ENCODE data around the gene BCAP31. TPM values are rescaled to one million over a fixed set of nuclear protein-coding genes. Genes with fewer than 3 reads are reported as not detected.

BCAP31 gene
- total RNA-seq (100 to 1,000 TPM; 149 to 153 TPM), polyA plus RNA-seq (ENCODE audit: insufficient read depth, low read depth, low replicate concordance) (222 TPM)
- long read RNA-seq, donor 1, transcript BCAP31-201 (8 exons, 1,643 nt): major isoform, 102 of 142 reads
- long read RNA-seq, donor 1, partial matches to known transcripts: 25 of 142 reads
- long read RNA-seq, donor 1, other reads (novel, unspliced or antisense): 11 of 142 reads
- long read RNA-seq, donor 2, transcript BCAP31-201 (8 exons, 1,643 nt): major isoform, 53 of 87 reads
- long read RNA-seq, donor 2, partial matches to known transcripts: 17 of 87 reads
- long read RNA-seq, donor 2, other reads (novel, unspliced or antisense): 11 of 87 reads

- Histone ChIP-seq H3K27me3 (no peaks in the 10 kb centered on the region), H3K4me1 (no peaks in the 10 kb centered on the region), H3K27ac (peak within 1 kb of the TSS; percentile 72 to 82), H3K4me3 (peak within 1 kb of the TSS; percentile 61 to 79), H3K9me3 (no peaks in the 10 kb centered on the region), H3K36me3 (ENCODE audit: low read depth, missing control alignments) (no peaks in the 10 kb centered on the region)
- intact Hi-C loops (cut with DNase I; ENCODE audit: low total_unique reads): loop anchor here (10.0 kb wide), 1 partner anchor 70 kb away; the partner anchor contains the start of genes IDH3G and SSR4
- no peak for TF ChIP-seq CTCF (IDR thresholded peaks at IDR 0.05)
- TF ChIP-seq POLR2A (IDR thresholded peaks at IDR 0.05): peak; percentile 38
- 1% methylated on average over 25 of the region's 88 CpGs; no CpG with 5 or more reads in 1 of the 2 donors for WGBS, 2 donors
- peak; percentile 89 for DNase-seq
Measured at GRCh38 chrX:153724252-153725038, at the start of gene BCAP31, which contains the start of gene ABCD1. TSS of gene BCAP31 (minus strand) at chrX:153724387. CDS start at chrX:153723244, 1,143 bp downstream. TSS of gene ABCD1 (plus strand) at chrX:153724856. CDS start at chrX:153725267, 411 bp downstream.

- no peak overlapping the region for H3K4me3 ChIP-seq
- H3K27me3 ChIP-seq: no peaks in the 10 kb centered on the region
- no peaks in the 10 kb centered on the region for H3K9me3 ChIP-seq
- H3K36me3 ChIP-seq (ENCODE audit: low read depth, missing control alignments): no peaks in the 10 kb centered on the region
- no peaks in the 10 kb centered on the region for H3K4me1 ChIP-seq
- intact Hi-C loops (cut with DNase I; ENCODE audit: low total_unique reads): no loop called here
- H3K27ac ChIP-seq: no peak overlapping the region
- DNase-seq: no peak
- no peak for TF ChIP-seq CTCF (IDR thresholded peaks at IDR 0.05)
- TF ChIP-seq POLR2A (IDR thresholded peaks at IDR 0.05): no peak
- WGBS, 2 donors: 98% methylated on average over 11 of the region's 23 CpGs; no CpG with 5 or more reads in 1 of the 2 donors
Measured at GRCh38 chrX:153773218-153773611, 49.0 kb upstream of the BCAP31 start.

- H3K36me3 ChIP-seq (ENCODE audit: low read depth, missing control alignments): no peaks in the 10 kb centered on the region
- no peaks in the 10 kb centered on the region for H3K27me3 ChIP-seq
- no peak overlapping the region for H3K27ac ChIP-seq
- no peak for DNase-seq
- intact Hi-C loops (cut with DNase I; ENCODE audit: low total_unique reads): no loop called here
- H3K9me3 ChIP-seq: no peaks in the 10 kb centered on the region
- H3K4me3 ChIP-seq: no peak overlapping the region
- 85 to 91% methylated on average over 4 to 17 of the region's 21 CpGs for WGBS, 2 donors
- no peaks in the 10 kb centered on the region for H3K4me1 ChIP-seq
- TF ChIP-seq CTCF (IDR thresholded peaks at IDR 0.05) (no peak), POLR2A (IDR thresholded peaks at IDR 0.05) (no peak)
Measured at GRCh38 chrX:153772316-153773217, 48.4 kb upstream of the BCAP31 start.

- intact Hi-C loops (cut with DNase I; ENCODE audit: low total_unique reads): no loop called here
- H3K4me3 ChIP-seq: no peak overlapping the region
- 90% methylated on average over 19 of the region's 37 CpGs; no CpG with 5 or more reads in 1 of the 2 donors for WGBS, 2 donors
- DNase-seq: no peak
- no peak for TF ChIP-seq POLR2A (IDR thresholded peaks at IDR 0.05)
- TF ChIP-seq CTCF (IDR thresholded peaks at IDR 0.05): no peak
- H3K36me3 ChIP-seq (ENCODE audit: low read depth, missing control alignments): no peaks in the 10 kb centered on the region
- H3K9me3 ChIP-seq: no peaks in the 10 kb centered on the region
- H3K27me3 ChIP-seq: no peaks in the 10 kb centered on the region
- H3K27ac ChIP-seq: no peak overlapping the region
- H3K4me1 ChIP-seq: no peaks in the 10 kb centered on the region
Measured at GRCh38 chrX:153771415-153772315, 47.5 kb upstream of the BCAP31 start.
